Measurements from ENCODE around the gene TNPO1. TPM values are rescaled to one million over a fixed set of nuclear protein-coding genes. Genes with fewer than 3 reads are reported as not detected.
A peak's percentile ranks its signal among the peaks of the same experiment; 100 is the strongest.

The TNPO1 gene
- total RNA-seq, 1 experiment from 2014 or later, result 148 TPM

DNA sequence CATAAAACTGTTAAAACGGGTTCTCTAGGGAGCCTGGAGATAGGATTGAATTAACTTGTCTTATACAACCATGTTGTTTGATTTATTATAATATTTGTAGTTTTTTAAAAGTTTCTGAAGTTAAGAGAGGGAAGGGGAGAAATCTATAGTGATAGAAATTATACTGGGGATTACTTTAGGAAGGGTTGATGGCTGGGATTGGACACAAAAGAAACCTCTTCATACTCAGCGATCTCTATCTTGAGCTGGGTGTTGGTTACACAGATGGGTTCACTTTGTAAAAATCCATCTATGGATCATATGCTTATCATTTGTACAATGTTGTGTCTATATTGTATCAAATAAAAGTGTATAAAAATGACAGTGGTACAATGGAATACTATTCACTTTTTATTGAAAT, 30.0 kb downstream of the TNPO1 start:
- POLR2A ChIA-PET, result no interaction called here
- Mint-ChIP-seq H3K27ac (ENCODE audit: unreplicated experiment) (no peak overlapping the region), H3K4me1 (ENCODE audit: low read depth, unreplicated experiment) (peaks cover 15% of the 10 kb centered on the region)

DNA sequence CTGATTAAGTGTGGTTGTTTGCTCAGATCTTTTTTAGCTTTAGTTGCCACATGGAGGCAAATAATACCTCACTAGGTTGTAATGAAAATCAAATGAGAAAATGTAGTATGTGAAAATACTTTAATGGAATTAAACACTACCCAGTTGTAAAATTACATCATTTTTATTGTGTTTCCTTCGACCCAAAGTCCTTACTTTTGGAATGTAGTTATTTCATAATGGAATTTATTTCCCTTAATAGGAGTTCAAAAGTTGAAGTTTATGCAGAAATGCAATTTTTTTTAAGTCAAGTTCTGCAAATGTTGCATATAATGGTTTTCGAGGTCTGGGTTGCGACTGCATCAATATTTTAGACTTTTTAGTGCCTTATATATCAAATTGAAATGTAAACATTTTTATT, 31.0 kb downstream of the TNPO1 start:
- Mint-ChIP-seq H3K9me3 (ENCODE audit: unreplicated experiment) (no peaks in the 10 kb centered on the region), H3K36me3 (ENCODE audit: insufficient read depth, unreplicated experiment) (peaks cover 34% of the 10 kb centered on the region), H3K4me1 (ENCODE audit: low read depth, unreplicated experiment) (peaks cover 15% of the 10 kb centered on the region), H3K27ac (ENCODE audit: unreplicated experiment) (no peak overlapping the region), H3K4me3 (ENCODE audit: unreplicated experiment) (peak overlapping the region; percentile 98), H3K27me3 (ENCODE audit: insufficient read depth, unreplicated experiment) (no peaks in the 10 kb centered on the region)
- DNase-seq, result no peak
- Histone ChIP-seq H3K36me3 (ENCODE audit: control insufficient read depth, insufficient read depth, low read length) (no peaks in the 10 kb centered on the region), H3K4me1 (no peaks in the 10 kb centered on the region; the same call in 1 of the 2 replicates), H3K4me3 (ENCODE audit: low read depth, low read length) (peak overlapping the region; percentile 62), H3K27me3 (replicated peaks; ENCODE audit: control insufficient read depth, insufficient read depth, low read length) (no peaks in the 10 kb centered on the region), H3K9me3 (no peaks in the 10 kb centered on the region)
- no TSS peak for BruUV-seq (replicated peaks)
- CTCF ChIA-PET, result no interaction called here
- POLR2A ChIA-PET, result no interaction called here
- intact Hi-C loops (cut with micrococcal nuclease; ENCODE audit: unreplicated experiment), result loop anchor here (10.0 kb wide), 1 partner anchor 233 kb away; no protein-coding TSS in a partner anchor
- TF ChIP-seq, protein P1, sequence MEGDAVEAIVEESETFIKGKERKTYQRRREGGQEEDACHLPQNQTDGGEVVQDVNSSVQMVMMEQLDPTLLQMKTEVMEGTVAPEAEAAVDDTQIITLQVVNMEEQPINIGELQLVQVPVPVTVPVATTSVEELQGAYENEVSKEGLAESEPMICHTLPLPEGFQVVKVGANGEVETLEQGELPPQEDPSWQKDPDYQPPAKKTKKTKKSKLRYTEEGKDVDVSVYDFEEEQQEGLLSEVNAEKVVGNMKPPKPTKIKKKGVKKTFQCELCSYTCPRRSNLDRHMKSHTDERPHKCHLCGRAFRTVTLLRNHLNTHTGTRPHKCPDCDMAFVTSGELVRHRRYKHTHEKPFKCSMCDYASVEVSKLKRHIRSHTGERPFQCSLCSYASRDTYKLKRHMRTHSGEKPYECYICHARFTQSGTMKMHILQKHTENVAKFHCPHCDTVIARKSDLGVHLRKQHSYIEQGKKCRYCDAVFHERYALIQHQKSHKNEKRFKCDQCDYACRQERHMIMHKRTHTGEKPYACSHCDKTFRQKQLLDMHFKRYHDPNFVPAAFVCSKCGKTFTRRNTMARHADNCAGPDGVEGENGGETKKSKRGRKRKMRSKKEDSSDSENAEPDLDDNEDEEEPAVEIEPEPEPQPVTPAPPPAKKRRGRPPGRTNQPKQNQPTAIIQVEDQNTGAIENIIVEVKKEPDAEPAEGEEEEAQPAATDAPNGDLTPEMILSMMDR (IDR thresholded peaks at IDR 0.05; ENCODE audit: insufficient read depth in 1 of 2, low read depth in 1 of 2, low read length in 1 of 2, severe bottlenecking in 1 of 2, unreplicated experiment in 1 of 2), result no peak

More for the DNA sequence above, 30.0 kb downstream of the TNPO1 start:
- Mint-ChIP-seq H3K36me3 (ENCODE audit: insufficient read depth, unreplicated experiment) (peaks cover 28% of the 10 kb centered on the region), H3K27me3 (ENCODE audit: insufficient read depth, unreplicated experiment) (no peaks in the 10 kb centered on the region), H3K4me3 (ENCODE audit: unreplicated experiment) (no peak overlapping the region), H3K9me3 (ENCODE audit: unreplicated experiment) (no peaks in the 10 kb centered on the region)
- no TSS peak for BruUV-seq (replicated peaks)
- TF ChIP-seq, protein P1 (IDR thresholded peaks at IDR 0.05; ENCODE audit: insufficient read depth in 1 of 2, low read depth in 1 of 2, low read length in 1 of 2, severe bottlenecking in 1 of 2, unreplicated experiment in 1 of 2), result no peak
- no peaks in the 10 kb centered on the region for H3K9me3 ChIP-seq
- CTCF ChIA-PET, result no interaction called here
- no peak for DNase-seq
- no peaks in the 10 kb centered on the region; the same call in 1 of the 2 replicates for H3K4me1 ChIP-seq
- no peaks in the 10 kb centered on the region for H3K27me3 ChIP-seq (replicated peaks; ENCODE audit: control insufficient read depth, insufficient read depth, low read length)
- intact Hi-C loops (cut with micrococcal nuclease; ENCODE audit: unreplicated experiment), result loop anchor here (10.0 kb wide), 1 partner anchor 232 kb away; no protein-coding TSS in a partner anchor
- H3K36me3 ChIP-seq (ENCODE audit: control insufficient read depth, insufficient read depth, low read length), result no peaks in the 10 kb centered on the region
- H3K4me3 ChIP-seq (ENCODE audit: low read depth, low read length), result no peak overlapping the region

DNA sequence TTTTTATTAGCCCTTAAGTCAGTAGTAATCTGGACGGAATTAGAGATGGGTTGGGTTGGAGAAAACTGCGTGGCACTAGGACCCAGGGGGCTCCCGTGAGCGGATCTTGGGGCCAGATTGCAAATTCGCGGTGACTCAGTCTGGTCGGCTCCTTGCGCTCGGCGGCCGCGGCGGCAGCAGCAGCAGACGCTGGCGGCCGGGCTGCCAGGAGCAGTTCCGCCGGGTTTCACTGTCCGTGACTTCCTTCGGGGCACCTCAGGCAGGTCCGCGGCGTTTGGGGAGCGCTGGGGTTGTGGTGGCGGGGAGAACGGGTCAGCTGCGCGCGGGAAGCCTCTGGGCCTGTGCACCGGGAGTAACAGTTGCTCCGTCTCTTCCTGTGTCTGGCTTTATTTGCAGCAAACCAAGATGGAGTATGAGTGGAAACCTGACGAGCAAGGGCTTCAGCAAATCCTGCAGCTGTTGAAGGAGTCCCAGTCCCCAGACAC, 31.6 kb downstream of the TNPO1 start:
- ChIA-PET CTCF (no interaction called here), POLR2A (no interaction called here)
- no TSS peak for BruUV-seq (replicated peaks)
- no peaks in the 10 kb centered on the region; the same call in 1 of the 2 replicates for H3K36me3 ChIP-seq (ENCODE audit: control insufficient read depth, insufficient read depth, low read length)
- H3K4me1 Mint-ChIP-seq (ENCODE audit: low read depth, unreplicated experiment), result peaks cover 15% of the 10 kb centered on the region
- H3K27ac Mint-ChIP-seq (ENCODE audit: unreplicated experiment), result peak overlapping the region; percentile 94
- peak overlapping the region; percentile 62 for H3K4me3 ChIP-seq (ENCODE audit: low read depth, low read length)
- H3K36me3 Mint-ChIP-seq (ENCODE audit: insufficient read depth, unreplicated experiment), result peaks cover 39% of the 10 kb centered on the region
- intact Hi-C loops (cut with micrococcal nuclease; ENCODE audit: unreplicated experiment), result loop anchor here (1.0 to 10.0 kb wide), 3 partner anchors 29 to 482 kb away; no protein-coding TSS in a partner anchor
- H3K27me3 Mint-ChIP-seq (ENCODE audit: insufficient read depth, unreplicated experiment), result no peaks in the 10 kb centered on the region
- peak; percentile 89 to 91 for DNase-seq
- H3K4me3 Mint-ChIP-seq (ENCODE audit: unreplicated experiment), result peak overlapping the region; percentile 98
- no peaks in the 10 kb centered on the region for H3K27me3 ChIP-seq (replicated peaks; ENCODE audit: control insufficient read depth, insufficient read depth, low read length)
- TF ChIP-seq, protein P1 (IDR thresholded peaks at IDR 0.05; ENCODE audit: insufficient read depth in 1 of 2, low read depth in 1 of 2, low read length in 1 of 2, severe bottlenecking in 1 of 2, unreplicated experiment in 1 of 2), result peak in 1 of 2 experiments; percentile 22
- H3K4me1 ChIP-seq, result no peaks in the 10 kb centered on the region; the same call in 1 of the 2 replicates
- H3K9me3 Mint-ChIP-seq (ENCODE audit: unreplicated experiment), result no peaks in the 10 kb centered on the region
- H3K9me3 ChIP-seq, result no peaks in the 10 kb centered on the region
